Skeletal muscle tissue (tissue), 4 donors: ENCODE data around the gene RAB22A. TPM values are rescaled to one million over a fixed set of nuclear protein-coding genes. Genes with fewer than 3 reads are reported as not detected.

Source experiments
- H3K27ac ChIP-seq: one replicate; pipeline ENCODE4 v1.7.0; 2013; ENCODE audit warnings: mild to moderate bottlenecking, low read depth, low read length, inconsistent platforms
- H3K27me3 ChIP-seq, 3 donors: one replicate each; pipeline ENCODE4 v1.7.0; 2013; ENCODE audit warnings: low read length in 3 of 3; ENCODE audit not compliant: control insufficient read depth in 3 of 3, insufficient read depth in 3 of 3
- H3K36me3 ChIP-seq, 3 donors: one replicate each; pipeline ENCODE4 v1.7.0; 2013; ENCODE audit warnings: low read length in 3 of 3; ENCODE audit not compliant: control insufficient read depth in 3 of 3, insufficient read depth in 3 of 3
- H3K4me1 ChIP-seq, 3 donors: one replicate each; pipeline ENCODE4 v1.7.0; 2013; ENCODE audit warnings: low read length in 3 of 3, mild to moderate bottlenecking in 3 of 3; ENCODE audit not compliant: control insufficient read depth in 3 of 3, insufficient read depth in 3 of 3
- H3K4me3 ChIP-seq, 3 donors: one replicate each; pipeline ENCODE4 v1.7.0; 2013; ENCODE audit warnings: low read length in 3 of 3
- H3K9ac ChIP-seq, 3 donors: one replicate each; pipeline ENCODE4 v1.7.0; 2013; ENCODE audit warnings: low read length in 3 of 3, mild to moderate bottlenecking in 3 of 3, moderate library complexity in 2 of 3, low read depth in 1 of 3
- H3K9me3 ChIP-seq, 3 donors: one replicate each; pipeline ENCODE4 v1.7.0; 2013; ENCODE audit warnings: low read length in 3 of 3; ENCODE audit not compliant: control insufficient read depth in 3 of 3
- total RNA-seq: library from RNA; depleted of rRNA; stranded (reverse); fragments of >200 nt; gene quantifications from one replicate; pipeline ENCODE4 v1.2.3, GENCODE V29; 2014
- donor health status: Osteomylitis.

RAB22A gene
- total RNA-seq, 1 donor from 2014 or later = 10.4 TPM

DNA sequence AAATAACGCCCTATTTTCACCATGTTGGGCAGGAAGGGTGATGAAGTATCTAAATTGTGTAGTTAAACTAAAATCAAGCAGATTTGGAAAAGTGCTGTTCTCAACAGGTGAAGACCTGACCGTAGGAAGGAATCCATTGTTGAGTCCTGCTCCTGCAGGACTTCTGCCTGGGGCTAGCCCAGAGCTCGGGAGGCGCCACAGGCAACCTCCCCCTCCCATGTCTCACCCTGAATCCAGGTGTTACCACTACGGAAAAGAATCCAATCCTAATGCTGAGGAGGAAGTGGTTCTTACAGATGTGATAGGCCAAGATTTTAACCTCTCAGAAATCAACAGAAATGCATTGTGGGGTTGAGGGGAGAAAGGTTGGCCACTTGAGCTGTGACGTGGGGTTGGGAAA lies 30.2 kb downstream of the RAB22A start:
- H3K4me3 ChIP-seq = no peak overlapping the region
- H3K27me3 ChIP-seq = no peaks in the 10 kb centered on the region
- no peak overlapping the region for H3K9ac ChIP-seq
- H3K27ac ChIP-seq = no peak overlapping the region
- H3K4me1 ChIP-seq = peaks cover 3 to 6% (median 5%) of the 10 kb centered on the region in 3 donors
- no peaks in the 10 kb centered on the region for H3K9me3 ChIP-seq
- peaks cover 0 to under 1% (median 0%) of the 10 kb centered on the region in 3 donors for H3K36me3 ChIP-seq

DNA sequence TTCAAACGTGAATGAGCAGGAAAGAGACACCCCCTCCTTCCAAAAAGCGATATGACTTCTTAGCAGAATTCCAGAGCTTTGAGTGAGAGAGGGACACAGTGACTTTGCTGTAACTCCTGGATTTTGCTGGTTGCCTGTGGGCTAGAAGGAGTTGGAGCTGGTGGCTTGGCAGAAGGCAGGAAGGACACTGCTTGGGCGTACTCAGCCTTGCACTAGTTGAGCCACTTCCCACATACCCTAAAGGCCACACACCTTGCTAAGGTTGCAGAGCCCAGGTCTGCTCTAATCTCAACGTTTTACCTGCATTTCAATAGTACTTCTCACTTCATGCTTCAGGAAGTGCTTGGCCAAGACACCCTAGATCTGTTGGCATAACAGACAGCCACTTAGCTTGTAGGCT lies 30.6 kb downstream of the RAB22A start:
- peaks cover 0 to 3% (median 0%) of the 10 kb centered on the region in 3 donors for H3K36me3 ChIP-seq
- H3K4me3 ChIP-seq = no peak overlapping the region
- H3K9ac ChIP-seq = no peak overlapping the region
- H3K27ac ChIP-seq = no peak overlapping the region
- H3K27me3 ChIP-seq = no peaks in the 10 kb centered on the region
- no peaks in the 10 kb centered on the region for H3K9me3 ChIP-seq
- peaks cover 3 to 6% (median 5%) of the 10 kb centered on the region in 3 donors for H3K4me1 ChIP-seq

DNA sequence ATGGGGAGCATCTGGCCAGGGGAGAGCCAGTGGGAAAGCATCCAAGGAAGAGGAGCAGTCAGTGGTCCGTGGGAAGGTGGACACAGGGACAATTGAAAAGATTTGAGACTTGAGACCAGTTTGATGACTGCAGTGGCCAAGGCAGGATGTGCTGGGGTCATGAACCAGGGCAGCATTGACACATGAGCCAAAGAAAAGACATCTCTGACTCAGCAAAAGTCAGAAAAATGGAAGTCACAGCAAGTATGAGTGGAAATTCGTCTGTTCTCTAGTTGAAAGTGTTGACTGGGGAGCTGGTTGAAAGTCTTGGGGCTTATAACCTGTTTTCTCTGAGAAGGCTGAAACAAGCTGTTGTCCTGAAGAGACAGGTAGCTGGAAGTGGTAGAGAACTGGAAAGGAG lies 31.3 kb downstream of the RAB22A start:
- Histone ChIP-seq H3K36me3 (peaks cover 7 to 9% (median 7%) of the 10 kb centered on the region in 3 donors), H3K27ac (no peak overlapping the region), H3K9ac (no peak overlapping the region), H3K27me3 (no peaks in the 10 kb centered on the region), H3K9me3 (no peaks in the 10 kb centered on the region), H3K4me1 (peaks cover 3 to 6% (median 5%) of the 10 kb centered on the region in 3 donors), H3K4me3 (no peak overlapping the region)

DNA sequence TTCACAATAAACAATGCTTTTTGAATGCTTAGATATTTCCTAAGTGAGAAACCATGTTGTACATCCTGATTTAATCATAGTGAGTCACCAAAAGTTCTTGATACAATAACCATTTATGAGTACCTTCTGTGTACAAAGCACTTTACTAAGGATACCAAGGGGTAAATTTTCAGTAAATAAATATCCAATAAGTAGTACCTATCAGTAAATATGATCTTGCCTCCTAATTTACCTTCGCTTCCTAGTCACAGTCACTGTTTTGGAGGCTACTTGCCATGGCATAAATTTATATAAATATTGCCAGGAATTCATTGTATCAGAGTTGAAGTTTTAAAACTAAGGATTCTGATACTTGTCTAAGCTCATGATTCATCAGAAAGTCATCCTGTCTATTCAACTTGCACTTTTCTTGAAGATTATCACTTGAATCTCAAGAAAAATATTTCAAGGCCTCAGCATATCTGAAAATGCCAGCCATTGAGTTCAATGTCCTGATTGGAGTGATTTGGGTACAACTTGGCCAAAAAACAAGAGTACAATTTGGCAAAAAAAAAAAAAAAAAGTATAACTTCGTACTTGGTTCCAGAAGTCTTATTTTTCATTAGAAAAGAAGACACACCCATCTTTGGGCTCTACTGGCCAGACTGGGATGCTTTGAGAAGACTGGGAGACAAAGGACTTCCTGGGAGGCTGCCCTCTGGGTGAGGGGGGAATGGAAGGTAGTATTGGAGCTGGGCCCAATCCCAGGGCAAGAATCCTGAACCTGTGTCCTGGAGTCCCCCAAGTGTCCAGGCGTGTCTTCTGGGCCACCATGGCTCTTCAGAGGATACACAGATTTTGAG lies 32.8 kb downstream of the RAB22A start:
- H3K4me1 ChIP-seq = peaks cover 3 to 6% (median 5%) of the 10 kb centered on the region in 3 donors
- no peaks in the 10 kb centered on the region for H3K9me3 ChIP-seq
- H3K9ac ChIP-seq = no peak overlapping the region
- H3K27ac ChIP-seq = no peak overlapping the region
- no peaks in the 10 kb centered on the region for H3K27me3 ChIP-seq
- peaks cover 8 to 17% (median 13%) of the 10 kb centered on the region in 3 donors for H3K36me3 ChIP-seq
- H3K4me3 ChIP-seq = no peak overlapping the region

DNA sequence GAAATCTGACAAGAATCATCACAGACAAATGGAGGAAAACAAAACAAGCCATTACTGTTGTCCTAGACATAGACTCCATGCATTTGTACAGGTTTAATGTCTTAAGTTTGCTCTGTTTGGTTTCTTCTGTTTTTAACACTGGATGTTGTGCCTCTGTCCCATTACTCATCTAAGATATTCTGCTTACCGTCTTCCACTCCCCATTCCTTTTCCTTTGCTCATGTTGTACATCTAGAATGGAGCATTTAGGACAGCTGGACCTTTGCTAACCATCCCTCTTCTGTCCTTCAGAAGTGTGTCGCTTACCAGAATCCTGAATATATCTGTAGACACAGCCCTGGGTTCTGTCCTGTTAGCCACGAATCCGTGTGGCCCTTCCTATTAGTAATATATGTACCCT lies 35.2 kb downstream of the RAB22A start:
- no peak overlapping the region for H3K9ac ChIP-seq
- no peak overlapping the region for H3K4me3 ChIP-seq
- peaks cover 5 to 13% (median 10%) of the 10 kb centered on the region in 3 donors for H3K4me1 ChIP-seq
- H3K27me3 ChIP-seq = no peaks in the 10 kb centered on the region
- peaks cover 8 to 17% (median 13%) of the 10 kb centered on the region in 3 donors for H3K36me3 ChIP-seq
- H3K27ac ChIP-seq = no peak overlapping the region
- no peaks in the 10 kb centered on the region for H3K9me3 ChIP-seq

DNA sequence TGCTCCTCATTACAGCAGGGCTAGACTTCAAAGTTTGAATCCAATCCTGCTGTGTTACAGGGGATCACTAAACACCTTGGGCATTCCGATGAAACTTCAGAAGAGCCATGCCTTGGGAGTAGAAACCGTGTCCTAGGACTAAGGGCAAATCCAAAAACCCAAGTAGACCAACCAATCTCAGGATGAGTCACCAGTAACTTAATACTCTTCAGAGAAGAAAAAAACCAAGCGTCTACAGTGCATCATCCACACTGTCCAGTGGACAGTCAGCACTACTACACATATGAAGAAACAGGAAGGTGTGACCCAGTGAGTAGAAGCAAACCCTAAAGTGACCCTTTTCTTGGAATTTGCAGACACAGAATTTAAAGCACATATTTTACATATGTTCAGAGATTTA lies 40.1 kb downstream of the RAB22A start:
- Histone ChIP-seq H3K27ac (no peak overlapping the region), H3K27me3 (no peaks in the 10 kb centered on the region), H3K9me3 (no peaks in the 10 kb centered on the region), H3K36me3 (peaks cover 10 to 27% (median 24%) of the 10 kb centered on the region in 3 donors), H3K4me1 (peaks cover 0 to 10% (median 5%) of the 10 kb centered on the region in 3 donors), H3K9ac (no peak overlapping the region), H3K4me3 (no peak overlapping the region)

DNA sequence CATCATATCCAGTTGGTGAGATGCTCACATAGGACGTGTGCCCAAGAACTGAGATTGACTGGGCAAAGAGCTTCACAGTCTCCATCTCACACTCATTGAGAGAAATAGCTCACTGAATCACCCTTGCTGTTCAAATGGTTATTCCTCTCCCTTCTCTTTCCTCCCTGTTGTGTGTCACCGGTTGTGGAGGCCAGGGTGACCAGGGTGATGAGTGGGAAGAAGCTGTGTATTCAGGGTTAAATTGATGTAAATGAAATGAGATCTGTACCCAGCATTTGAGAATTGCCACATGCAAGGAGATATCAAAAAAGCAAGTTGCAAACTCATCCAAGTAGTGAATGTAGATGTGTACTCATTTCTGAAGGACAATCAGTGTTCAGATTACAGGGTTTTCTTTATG lies 43.0 kb downstream of the RAB22A start:
- Histone ChIP-seq H3K36me3 (peaks cover 7 to 25% (median 24%) of the 10 kb centered on the region in 3 donors), H3K9ac (no peak overlapping the region), H3K4me1 (peaks cover 0 to 10% (median 5%) of the 10 kb centered on the region in 3 donors), H3K27ac (no peak overlapping the region), H3K9me3 (no peaks in the 10 kb centered on the region), H3K4me3 (no peak overlapping the region), H3K27me3 (no peaks in the 10 kb centered on the region)

DNA sequence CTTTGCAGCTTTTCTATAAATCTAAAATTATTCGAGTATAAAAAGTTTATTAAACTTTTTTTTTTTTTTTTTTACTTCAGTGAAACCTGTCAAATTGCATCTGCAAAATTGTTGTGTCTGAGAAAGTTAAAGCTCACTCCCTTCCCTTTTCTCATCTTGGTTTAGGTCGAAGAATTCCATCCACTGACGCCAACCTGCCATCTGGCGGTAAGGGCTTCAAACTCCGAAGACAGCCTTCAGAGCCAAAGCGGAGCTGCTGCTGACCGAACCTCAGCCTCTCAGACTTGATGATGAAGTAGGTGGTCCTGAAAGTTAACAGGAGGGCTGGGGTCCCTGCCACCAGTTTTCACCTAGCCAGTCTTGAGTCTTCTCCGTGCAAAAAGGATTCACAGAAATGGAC lies 49.9 kb downstream of the RAB22A start:
- no peak overlapping the region for H3K9ac ChIP-seq
- no peaks in the 10 kb centered on the region for H3K27me3 ChIP-seq
- peaks cover 8 to 38% (median 33%) of the 10 kb centered on the region in 3 donors for H3K36me3 ChIP-seq
- no peaks in the 10 kb centered on the region for H3K4me1 ChIP-seq
- H3K9me3 ChIP-seq = no peaks in the 10 kb centered on the region
- no peak overlapping the region for H3K27ac ChIP-seq
- no peak overlapping the region for H3K4me3 ChIP-seq

DNA sequence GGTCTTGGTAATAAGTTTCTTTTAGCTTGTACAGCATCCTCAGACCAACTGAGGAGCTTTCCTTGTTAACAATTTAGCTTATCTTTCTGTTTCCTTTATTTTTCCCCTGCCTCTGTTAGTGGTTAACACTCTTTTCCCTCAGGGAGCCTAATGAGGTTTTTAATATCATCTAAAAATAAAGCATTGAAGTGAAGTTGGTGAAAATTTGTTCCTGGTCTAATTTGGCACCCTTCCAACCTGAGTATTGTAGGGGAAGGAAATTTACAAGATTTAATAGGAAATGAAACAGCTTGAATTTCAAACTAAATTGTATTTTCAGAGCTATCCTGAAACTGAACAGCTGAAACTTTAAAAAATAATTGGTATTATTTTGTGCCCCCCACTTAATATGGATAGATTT lies 51.4 kb downstream of the RAB22A start:
- H3K27me3 ChIP-seq = no peaks in the 10 kb centered on the region
- H3K4me3 ChIP-seq = no peak overlapping the region
- no peaks in the 10 kb centered on the region for H3K9me3 ChIP-seq
- peaks cover 2 to 27% (median 25%) of the 10 kb centered on the region in 3 donors for H3K36me3 ChIP-seq
- H3K9ac ChIP-seq = no peak overlapping the region
- no peak overlapping the region for H3K27ac ChIP-seq
- no peaks in the 10 kb centered on the region for H3K4me1 ChIP-seq

DNA sequence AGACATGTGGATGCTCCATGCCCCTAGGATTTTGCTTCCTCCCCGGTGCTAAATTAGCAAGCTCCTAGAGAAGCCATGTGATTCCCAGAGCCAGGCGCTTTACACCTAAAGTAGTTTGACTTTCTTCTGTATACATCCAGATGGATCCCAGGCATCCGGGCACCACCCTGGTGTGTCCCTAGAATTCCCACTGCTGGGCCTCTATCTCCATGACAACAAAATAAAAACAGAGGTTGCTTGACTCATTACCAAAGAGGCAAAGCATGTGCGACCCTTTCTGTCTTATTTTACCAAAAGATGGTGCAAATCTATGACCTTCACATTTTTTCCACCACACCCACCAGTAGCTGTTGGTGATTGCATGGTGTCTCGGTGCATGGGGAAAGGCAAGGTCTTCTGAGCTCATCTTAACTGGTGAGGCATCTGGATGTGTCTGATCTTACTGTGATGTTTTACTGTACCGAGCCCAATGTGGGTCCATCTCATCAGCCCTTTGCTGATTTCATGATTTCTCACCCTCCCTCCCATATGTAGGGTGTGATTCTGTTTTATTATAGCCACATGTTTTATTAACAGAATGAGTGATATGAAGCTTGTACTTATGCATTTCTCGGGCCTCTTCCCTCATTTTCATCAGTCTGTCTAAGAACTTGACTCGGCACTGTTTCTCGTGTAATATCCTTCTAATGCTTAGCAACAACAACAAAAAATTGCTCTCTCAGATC lies 52.1 kb downstream of the RAB22A start:
- no peak overlapping the region for H3K27ac ChIP-seq
- no peak overlapping the region for H3K4me3 ChIP-seq
- no peak overlapping the region for H3K9ac ChIP-seq
- no peaks in the 10 kb centered on the region for H3K27me3 ChIP-seq
- H3K9me3 ChIP-seq = no peaks in the 10 kb centered on the region
- H3K36me3 ChIP-seq = peaks cover 2 to 25% (median 22%) of the 10 kb centered on the region in 3 donors
- no peaks in the 10 kb centered on the region for H3K4me1 ChIP-seq
